Astrocyte (in vitro differentiated cells and primary cell): ENCODE data around the gene ALPL.

Experiments
- EZH2 ChIP-seq: IDR thresholded peaks from 2 replicates; pipeline ENCODE4 v1.6.1; 2012; ENCODE audit warnings: mild to moderate bottlenecking, low read length, inconsistent platforms; ENCODE audit not compliant: insufficient read depth
- TF ChIP-seq, protein P1 (sequence below): IDR thresholded peaks from 2 replicates; pipeline ENCODE4 v1.5.1; 2011; ENCODE audit warnings: low read depth, mild to moderate bottlenecking, inconsistent platforms, low read length, moderate library complexity; ENCODE audit not compliant: insufficient read depth

DNA sequence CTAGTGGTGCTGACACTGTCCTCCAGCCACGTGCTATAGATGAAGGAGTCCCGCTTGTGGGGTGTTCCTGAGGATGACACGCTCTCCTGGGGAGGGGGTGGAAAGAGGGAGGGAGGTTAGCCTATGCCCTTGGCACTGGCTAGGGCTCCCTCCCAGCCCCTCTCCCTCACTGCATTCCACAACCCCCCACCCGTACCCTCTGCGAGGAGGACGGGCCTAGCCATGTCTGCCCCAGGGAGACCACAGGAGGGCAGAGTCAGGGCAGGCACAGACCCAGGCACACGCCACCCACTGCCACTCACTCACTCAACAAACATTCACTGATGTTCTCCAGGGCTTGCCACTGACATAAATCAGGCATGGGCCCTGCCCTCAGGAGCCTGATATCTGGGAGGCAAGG, 89.2 kb downstream of the ALPL start:
- TF ChIP-seq, protein P1, sequence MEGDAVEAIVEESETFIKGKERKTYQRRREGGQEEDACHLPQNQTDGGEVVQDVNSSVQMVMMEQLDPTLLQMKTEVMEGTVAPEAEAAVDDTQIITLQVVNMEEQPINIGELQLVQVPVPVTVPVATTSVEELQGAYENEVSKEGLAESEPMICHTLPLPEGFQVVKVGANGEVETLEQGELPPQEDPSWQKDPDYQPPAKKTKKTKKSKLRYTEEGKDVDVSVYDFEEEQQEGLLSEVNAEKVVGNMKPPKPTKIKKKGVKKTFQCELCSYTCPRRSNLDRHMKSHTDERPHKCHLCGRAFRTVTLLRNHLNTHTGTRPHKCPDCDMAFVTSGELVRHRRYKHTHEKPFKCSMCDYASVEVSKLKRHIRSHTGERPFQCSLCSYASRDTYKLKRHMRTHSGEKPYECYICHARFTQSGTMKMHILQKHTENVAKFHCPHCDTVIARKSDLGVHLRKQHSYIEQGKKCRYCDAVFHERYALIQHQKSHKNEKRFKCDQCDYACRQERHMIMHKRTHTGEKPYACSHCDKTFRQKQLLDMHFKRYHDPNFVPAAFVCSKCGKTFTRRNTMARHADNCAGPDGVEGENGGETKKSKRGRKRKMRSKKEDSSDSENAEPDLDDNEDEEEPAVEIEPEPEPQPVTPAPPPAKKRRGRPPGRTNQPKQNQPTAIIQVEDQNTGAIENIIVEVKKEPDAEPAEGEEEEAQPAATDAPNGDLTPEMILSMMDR = no peak
- TF ChIP-seq EZH2 = no peak
